Right atrium auricular region (tissue), 2 donors: ENCODE results near the gene KCTD4. TPM values are rescaled to one million over a fixed set of nuclear protein-coding genes. Genes with fewer than 3 reads are reported as not detected.

ENCODE experiments used
- DNase-seq: peaks from one replicate; pipeline ENCODE4 v3.0.0-alpha.2; 2019; ENCODE audit warnings: low spot score
- H3K27ac ChIP-seq, 2 donors: fragments of 200-600 bp; sonication (generic); 1 replicate in 1 of 2; 2 replicates in 1 of 2; pipeline ENCODE4 v1.5.1; 2016 to 2019
- H3K27me3 ChIP-seq, 2 donors: fragments of 200-600 bp; sonication (generic); one replicate each; pipeline versions ENCODE4 v1.5.1 to v1.6.0; 2017 to 2019
- H3K36me3 ChIP-seq: fragments of 200-600 bp; sonication (generic); one replicate; pipeline ENCODE4 v1.5.1; 2016
- H3K4me1 ChIP-seq, 2 donors: fragments of 200-600 bp; sonication (generic); one replicate each; pipeline versions ENCODE4 v1.5.1 to v1.6.0; 2017 to 2019
- H3K4me3 ChIP-seq, 2 donors: fragments of 200-600 bp; sonication (generic); 1 replicate in 1 of 2; 2 replicates in 1 of 2; pipeline ENCODE4 v1.5.1; 2017 to 2019; ENCODE audit warnings: mild to moderate bottlenecking in 1 of 2, moderate library complexity in 1 of 2
- H3K9me3 ChIP-seq, 2 donors: fragments of 200-600 bp; sonication (generic); one replicate each; pipeline ENCODE4 v1.5.1; 2019
- CTCF ChIP-seq, 2 donors: fragments of 200-600 bp; sonication (generic); IDR thresholded peaks; one replicate each; pipeline ENCODE4 v1.5.1; 2019; ENCODE audit warnings: antibody characterized with exemption in 2 of 2
- total RNA-seq, 2 donors: library from RNA; depleted of rRNA; stranded (reverse); fragments of >200 nt; gene quantifications; one replicate each; pipeline ENCODE4 v1.1.0, GENCODE V29; 2016

Gene KCTD4
- total RNA-seq, 2 donors from 2014 or later, result 0.16 TPM; not detected in 1

GRCh38 chr13:45168555-45168930, 32.3 kb downstream of the KCTD4 start:
- no peak for TF ChIP-seq CTCF (IDR thresholded peaks at IDR 0.05)
- H3K9me3 ChIP-seq, result no peaks in the 10 kb centered on the region

DNA sequence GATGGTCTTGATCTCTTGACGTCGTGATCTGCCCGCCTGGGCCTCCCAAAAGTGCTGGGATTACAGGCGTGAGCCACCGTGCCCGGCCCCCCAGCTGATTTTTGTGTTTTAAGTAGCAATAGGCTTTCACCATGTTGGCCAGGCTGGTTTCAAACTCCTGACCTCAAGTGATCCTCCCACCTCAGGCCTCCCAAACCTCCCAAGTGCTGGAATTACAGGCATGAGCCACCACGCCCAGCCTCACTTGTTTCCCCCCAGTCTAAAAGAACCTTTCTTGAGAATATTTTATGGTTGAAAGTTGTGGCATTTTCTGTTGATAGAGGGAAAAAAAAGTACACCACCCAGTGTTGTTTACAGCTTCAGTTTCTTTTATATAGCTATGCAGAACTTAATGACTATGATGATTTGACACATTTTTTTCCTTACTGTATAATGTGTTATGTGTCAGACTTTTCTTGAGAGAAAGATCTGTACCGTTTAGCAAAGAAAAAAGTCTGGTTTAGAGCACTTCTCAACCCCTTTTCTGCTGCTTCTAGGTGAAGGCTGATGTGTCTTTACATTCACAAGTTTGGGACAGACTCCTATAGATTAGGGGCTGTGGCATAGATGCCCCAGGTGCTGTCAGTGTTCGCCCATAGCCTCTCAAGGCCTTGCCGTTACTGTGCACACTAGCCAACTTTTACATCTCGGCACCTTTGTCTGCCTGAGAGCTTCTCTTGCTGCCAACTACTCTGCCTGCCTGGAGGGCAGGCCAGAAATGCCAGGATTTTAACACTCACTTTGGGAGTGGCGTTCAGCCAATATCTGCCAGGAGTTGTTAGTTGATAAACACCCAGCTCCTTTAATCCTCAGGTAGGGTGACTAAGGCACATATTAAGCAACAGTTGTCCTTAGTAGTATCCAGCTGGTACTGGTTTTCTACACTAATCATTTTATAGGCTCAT, 33.0 kb downstream of the KCTD4 start:
- H3K27me3 ChIP-seq, result no peaks in the 10 kb centered on the region

More at GRCh38 chr13:45168555-45168930, 32.3 kb downstream of the KCTD4 start:
- Histone ChIP-seq H3K27ac (no peak overlapping the region), H3K27me3 (no peaks in the 10 kb centered on the region), H3K4me3 (no peak overlapping the region), H3K4me1 (no peaks in the 10 kb centered on the region), H3K36me3 (peaks cover 4% of the 10 kb centered on the region)
- no peak for DNase-seq

DNA sequence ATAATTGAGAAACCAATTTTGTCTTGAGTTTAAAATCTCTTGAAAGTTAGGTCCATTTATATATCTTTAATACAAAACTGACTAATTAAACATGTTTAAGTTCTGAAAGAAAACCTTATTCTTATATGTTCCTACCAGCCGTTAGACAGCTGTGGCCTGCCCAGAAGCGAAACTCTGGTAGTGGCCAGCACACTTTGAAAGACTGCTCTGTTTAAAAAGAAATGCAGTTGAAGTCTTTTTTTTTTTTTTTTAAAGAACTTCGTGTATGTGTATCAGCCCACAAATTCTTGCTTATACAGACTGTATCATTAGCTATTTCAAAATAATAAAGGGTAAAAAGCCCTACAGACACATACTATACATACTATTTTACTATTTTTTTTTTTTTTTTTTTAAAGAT, 34.0 kb downstream of the KCTD4 start:
- H3K4me3 ChIP-seq, result no peak overlapping the region
- H3K27me3 ChIP-seq, result no peaks in the 10 kb centered on the region
- H3K9me3 ChIP-seq, result no peaks in the 10 kb centered on the region
- H3K36me3 ChIP-seq, result peaks cover 4% of the 10 kb centered on the region
- no peaks in the 10 kb centered on the region for H3K4me1 ChIP-seq
- no peak overlapping the region for H3K27ac ChIP-seq
- no peak for TF ChIP-seq CTCF (IDR thresholded peaks at IDR 0.05)
- DNase-seq, result no peak

More for the DNA sequence above, 33.0 kb downstream of the KCTD4 start:
- DNase-seq, result no peak
- no peak for TF ChIP-seq CTCF (IDR thresholded peaks at IDR 0.05)
- H3K9me3 ChIP-seq, result no peaks in the 10 kb centered on the region
- no peak overlapping the region for H3K4me3 ChIP-seq
- H3K4me1 ChIP-seq, result no peaks in the 10 kb centered on the region
- no peak overlapping the region for H3K27ac ChIP-seq
- H3K36me3 ChIP-seq, result peaks cover 4% of the 10 kb centered on the region

- Histone ChIP-seq H3K27ac (no peak overlapping the region), H3K4me3 (no peak overlapping the region), H3K27me3 (no peaks in the 10 kb centered on the region), H3K4me1 (no peaks in the 10 kb centered on the region), H3K9me3 (no peaks in the 10 kb centered on the region), H3K36me3 (peaks cover 4% of the 10 kb centered on the region)
- no peak for TF ChIP-seq CTCF (IDR thresholded peaks at IDR 0.05)
- no peak for DNase-seq
These were observed 38.0 kb downstream of the KCTD4 start for GRCh38 chr13:45162821-45163220.

DNA sequence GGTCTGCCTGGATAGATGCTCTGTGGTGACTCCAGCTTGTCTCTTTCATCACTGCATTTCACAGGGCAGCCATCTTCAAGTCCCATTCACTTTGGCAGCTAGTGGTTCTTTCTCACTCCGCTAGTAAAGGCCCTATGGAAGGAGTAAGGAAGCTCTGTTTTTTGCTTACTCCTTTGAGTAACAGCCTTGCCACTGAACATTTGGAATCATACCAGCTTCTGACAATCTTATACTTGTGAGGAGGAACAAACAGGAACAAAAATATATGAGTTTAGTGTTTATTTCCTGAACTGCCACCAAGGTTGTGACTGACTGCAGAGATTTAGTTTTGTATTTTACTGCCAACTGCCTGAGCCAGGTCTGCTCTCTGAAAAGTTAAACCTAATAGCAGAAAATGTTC, 38.7 kb downstream of the KCTD4 start:
- H3K4me1 ChIP-seq, result no peaks in the 10 kb centered on the region
- no peaks in the 10 kb centered on the region for H3K9me3 ChIP-seq
- TF ChIP-seq CTCF (IDR thresholded peaks at IDR 0.05), result no peak
- no peaks in the 10 kb centered on the region for H3K27me3 ChIP-seq
- no peak overlapping the region for H3K27ac ChIP-seq
- peaks cover 4% of the 10 kb centered on the region for H3K36me3 ChIP-seq
- no peak for DNase-seq
- H3K4me3 ChIP-seq, result no peak overlapping the region
